K562 (cell line): Measurements from ENCODE around the gene CKAP5. TPM values are rescaled to one million over a fixed set of nuclear protein-coding genes. Genes with fewer than 3 reads are reported as not detected.

Source experiments
- ADNP ChIP-seq: fragments of 200-800 bp; sonication (Bioruptor generic); IDR thresholded peaks from 2 replicates; pipeline ENCODE4 v1.6.1; 2016; ENCODE audit warnings: missing genetic modification characterization, missing compliant biosample characterization
- ARID2 ChIP-seq: fragments of 450-650 bp; IDR thresholded peaks from 2 replicates; pipeline ENCODE4 v1.6.1; 2017; ENCODE audit warnings: antibody characterized with exemption, mild to moderate bottlenecking
- CBFA2T3 ChIP-seq: fragments of 450-650 bp; IDR thresholded peaks from 2 replicates; pipeline ENCODE4 v1.6.1; 2017
- CEBPB ChIP-seq: fragments of 450-650 bp; IDR thresholded peaks from 2 replicates; pipeline ENCODE4 v1.6.1; 2016; ENCODE audit warnings: missing genetic modification characterization, missing compliant biosample characterization
- ESRRA ChIP-seq: fragments of 450-650 bp; IDR thresholded peaks from 2 replicates; pipeline ENCODE4 v1.6.1; 2014; ENCODE audit warnings: low read depth, mild to moderate bottlenecking, moderate library complexity, borderline replicate concordance
- MIER1 ChIP-seq: fragments of 450-650 bp; IDR thresholded peaks from 2 replicates; pipeline ENCODE4 v1.6.1; 2016; ENCODE audit warnings: antibody characterized with exemption, mild to moderate bottlenecking, low read depth
- NFXL1 ChIP-seq: fragments of 450-650 bp; formaldehyde crosslinking; IDR thresholded peaks from 2 replicates; pipeline ENCODE4 v1.4.0; 2021; ENCODE audit warnings: mild to moderate bottlenecking
- NKRF ChIP-seq: fragments of 450-650 bp; IDR thresholded peaks from 2 replicates; pipeline ENCODE4 v1.6.1; 2016; ENCODE audit warnings: borderline replicate concordance
- POLR2B ChIP-seq: fragments of 450-650 bp; IDR thresholded peaks from 2 replicates; pipeline ENCODE4 v1.6.1; 2018; ENCODE audit warnings: low read depth; ENCODE audit not compliant: partially characterized antibody
- POLR3G ChIP-seq: IDR thresholded peaks from 2 replicates; pipeline ENCODE4 v1.6.1; 2011; ENCODE audit not compliant: insufficient read length, insufficient replicate concordance; ENCODE audit errors: extremely low read depth
- SIN3A ChIP-seq, 2 experiments: fragments of 150-350 bp in 1 of 2; IDR thresholded peaks; 2 replicates each; pipeline ENCODE4 v1.6.1; 2011 to 2016; ENCODE audit warnings: borderline replicate concordance in 2 of 2, low read depth in 2 of 2, low read length in 2 of 2, mild to moderate bottlenecking in 2 of 2, moderate library complexity in 2 of 2; ENCODE audit not compliant: control insufficient read depth in 1 of 2
- YY1 ChIP-seq, 3 experiments: IDR thresholded peaks; 2 replicates each; pipeline ENCODE4 v1.6.1; 2011; ENCODE audit warnings: low read length in 2 of 3, mild to moderate bottlenecking in 2 of 3, moderate library complexity in 2 of 3, borderline replicate concordance in 1 of 3, control low read depth in 1 of 3, low read depth in 1 of 3; ENCODE audit not compliant: insufficient read depth in 3 of 3, insufficient replicate concordance in 2 of 3, control insufficient read depth in 1 of 3, insufficient read length in 1 of 3; ENCODE audit errors: extremely low read depth in 1 of 3
- ZBED1 ChIP-seq: IDR thresholded peaks from 2 replicates; pipeline ENCODE4 v1.6.1; 2014
- ZFP1 ChIP-seq: fragments of 450-650 bp; formaldehyde crosslinking; IDR thresholded peaks from 2 replicates; pipeline ENCODE4 v1.4.0; 2020; ENCODE audit warnings: mild to moderate bottlenecking, mixed read lengths
- ZNF280A ChIP-seq: fragments of 450-650 bp; IDR thresholded peaks from 2 replicates; pipeline ENCODE4 v1.6.1; 2018; ENCODE audit warnings: mild to moderate bottlenecking, low read depth; ENCODE audit not compliant: partially characterized antibody
- ZNF668 ChIP-seq: fragments of 250-450 bp; sonication (Bioruptor Pico); IDR thresholded peaks from 2 replicates; pipeline ENCODE4 v1.8.0; 2022; ENCODE audit warnings: mild to moderate bottlenecking, inconsistent platforms
- ZNF778 ChIP-seq: fragments of 450-650 bp; formaldehyde crosslinking; IDR thresholded peaks from 2 replicates; pipeline ENCODE4 v1.4.0; 2020; ENCODE audit warnings: mild to moderate bottlenecking, moderate library complexity
- polyA plus RNA-seq, 8 experiments: library from polyadenylated mRNA; depleted of rRNA in 4 of 8; stranded (reverse) in 5 of 8; unstranded in 3 of 8; fragments of >200 nt; fragmentation: Nextera tagmentation in 2 of 8; fragmentation: Illumina TruSeq in 1 of 8; extraction: Ambion mirVana in 2 of 8; extraction: Trizol in 1 of 8; gene quantifications; 2 replicates each; pipeline versions ENCODE4 v1.2.1 to v1.2.3, GENCODE V29; 2011 to 2014; ENCODE audit warnings: inconsistent platforms in 1 of 8, missing spikeins in 1 of 8
- total RNA-seq, 7 experiments: library from RNA; depleted of rRNA in 6 of 7; stranded (reverse); fragments of >200 nt in 6 of 7; fragmentation: Illumina TruSeq in 2 of 7; extraction: Trizol in 2 of 7; gene quantifications; 2 replicates each; pipeline versions ENCODE4 v1.2.1 to v1.2.3, GENCODE V29; 2011 to 2021; ENCODE audit warnings: low replicate concordance in 1 of 7
- TF ChIP-seq, protein P1 (sequence below): sonication (generic); formaldehyde crosslinking; IDR thresholded peaks from 2 replicates; pipeline ENCODE4 v1.8.1; 2023; ENCODE audit warnings: missing genetic modification reagents, mild to moderate bottlenecking, borderline replicate concordance

The CKAP5 gene
- total and polyA plus RNA-seq, 9 of the 15 experiments (the other 6 are each of a cell fraction or from before 2014, with no cell fraction given) = 60.1 to 239 (median 139) TPM

DNA sequence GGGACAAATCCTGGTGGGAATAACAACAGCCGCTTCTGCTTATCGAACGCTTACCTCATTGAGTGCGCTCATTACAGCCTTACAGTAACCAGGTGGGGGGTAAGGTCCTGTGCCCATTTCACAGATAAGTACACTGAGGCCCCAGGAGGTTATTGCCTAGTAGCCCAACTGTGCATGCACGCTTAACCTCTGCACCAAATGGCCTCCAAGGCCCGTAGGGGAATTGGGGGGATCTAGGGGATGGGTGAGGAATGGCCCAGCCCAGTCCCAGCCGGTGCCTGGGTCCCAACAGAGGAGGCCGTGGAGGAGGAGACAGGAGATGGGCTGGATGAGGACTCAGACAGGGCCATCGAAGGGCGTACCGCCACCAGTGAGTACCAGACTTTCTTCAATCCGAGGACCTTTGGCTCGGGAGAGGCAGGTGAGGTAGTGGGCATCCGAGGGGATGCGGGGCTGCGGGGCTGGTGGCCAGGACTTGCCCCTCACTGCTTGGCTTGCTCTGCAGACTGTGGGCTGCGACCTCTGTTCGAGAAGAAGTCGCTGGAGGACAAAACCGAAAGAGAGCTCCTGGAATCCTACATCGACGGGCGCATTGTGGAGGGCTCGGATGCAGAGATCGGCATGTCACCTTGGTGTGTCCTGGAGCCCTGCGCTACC, 119.7 kb downstream of the CKAP5 start (continued):
- no peak for TF ChIP-seq NKRF
- no peak for TF ChIP-seq ZBED1
- no peak for TF ChIP-seq CEBPB (tag)
- TF ChIP-seq ZNF280A = no peak
- no peak for TF ChIP-seq NFXL1 (CRISPR knock-in tag)
- no peak for TF ChIP-seq ZNF778 (CRISPR knock-in tag)
- TF ChIP-seq SIN3A (IDR thresholded peaks at IDR 0.05; ENCODE audit: borderline replicate concordance in 2 of 2, control insufficient read depth in 1 of 2, low read depth in 2 of 2, low read length in 2 of 2) = no peak
- TF ChIP-seq ZNF668 (CRISPR knock-in tag) = no peak
- TF ChIP-seq ARID2 = no peak
- TF ChIP-seq ZFP1 (CRISPR knock-in tag) = no peak
- TF ChIP-seq CBFA2T3 = no peak
- no peak for TF ChIP-seq POLR2B
- TF ChIP-seq, protein P1, sequence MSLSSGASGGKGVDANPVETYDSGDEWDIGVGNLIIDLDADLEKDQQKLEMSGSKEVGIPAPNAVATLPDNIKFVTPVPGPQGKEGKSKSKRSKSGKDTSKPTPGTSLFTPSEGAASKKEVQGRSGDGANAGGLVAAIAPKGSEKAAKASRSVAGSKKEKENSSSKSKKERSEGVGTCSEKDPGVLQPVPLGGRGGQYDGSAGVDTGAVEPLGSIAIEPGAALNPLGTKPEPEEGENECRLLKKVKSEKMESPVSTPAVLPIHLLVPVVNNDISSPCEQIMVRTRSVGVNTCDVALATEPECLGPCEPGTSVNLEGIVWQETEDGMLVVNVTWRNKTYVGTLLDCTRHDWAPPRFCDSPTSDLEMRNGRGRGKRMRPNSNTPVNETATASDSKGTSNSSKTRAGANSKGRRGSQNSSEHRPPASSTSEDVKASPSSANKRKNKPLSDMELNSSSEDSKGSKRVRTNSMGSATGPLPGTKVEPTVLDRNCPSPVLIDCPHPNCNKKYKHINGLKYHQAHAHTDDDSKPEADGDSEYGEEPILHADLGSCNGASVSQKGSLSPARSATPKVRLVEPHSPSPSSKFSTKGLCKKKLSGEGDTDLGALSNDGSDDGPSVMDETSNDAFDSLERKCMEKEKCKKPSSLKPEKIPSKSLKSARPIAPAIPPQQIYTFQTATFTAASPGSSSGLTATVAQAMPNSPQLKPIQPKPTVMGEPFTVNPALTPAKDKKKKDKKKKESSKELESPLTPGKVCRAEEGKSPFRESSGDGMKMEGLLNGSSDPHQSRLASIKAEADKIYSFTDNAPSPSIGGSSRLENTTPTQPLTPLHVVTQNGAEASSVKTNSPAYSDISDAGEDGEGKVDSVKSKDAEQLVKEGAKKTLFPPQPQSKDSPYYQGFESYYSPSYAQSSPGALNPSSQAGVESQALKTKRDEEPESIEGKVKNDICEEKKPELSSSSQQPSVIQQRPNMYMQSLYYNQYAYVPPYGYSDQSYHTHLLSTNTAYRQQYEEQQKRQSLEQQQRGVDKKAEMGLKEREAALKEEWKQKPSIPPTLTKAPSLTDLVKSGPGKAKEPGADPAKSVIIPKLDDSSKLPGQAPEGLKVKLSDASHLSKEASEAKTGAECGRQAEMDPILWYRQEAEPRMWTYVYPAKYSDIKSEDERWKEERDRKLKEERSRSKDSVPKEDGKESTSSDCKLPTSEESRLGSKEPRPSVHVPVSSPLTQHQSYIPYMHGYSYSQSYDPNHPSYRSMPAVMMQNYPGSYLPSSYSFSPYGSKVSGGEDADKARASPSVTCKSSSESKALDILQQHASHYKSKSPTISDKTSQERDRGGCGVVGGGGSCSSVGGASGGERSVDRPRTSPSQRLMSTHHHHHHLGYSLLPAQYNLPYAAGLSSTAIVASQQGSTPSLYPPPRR (CRISPR knock-in tag) = no peak
- peak; percentile 52; the same call in 1 of the 2 replicates for TF ChIP-seq ESRRA
- no peak for TF ChIP-seq POLR3G
- TF ChIP-seq YY1 (IDR thresholded peaks at IDR 0.05; ENCODE audit: borderline replicate concordance in 1 of 3, control insufficient read depth in 1 of 3, extremely low read depth in 1 of 3, insufficient read depth in 3 of 3, insufficient read length in 1 of 3, insufficient replicate concordance in 2 of 3, low read depth in 1 of 3, low read length in 2 of 3) = no peak
- TF ChIP-seq MIER1 = no peak
- peak; percentile 80 for TF ChIP-seq ADNP (tag)
